SK-N-DZ (cell line): ENCODE measurements around the gene RSPRY1.
A peak's percentile ranks its signal among the peaks of the same experiment; 100 is the strongest.

Source experiments
- DNase-seq: peaks from one replicate; pipeline ENCODE4 v3.0.0-alpha.2; 2015; ENCODE audit warnings: low spot score

Gene RSPRY1

GRCh38 chr16:57152096-57153093 lies 33.7 kb upstream of the RSPRY1 start:
- DNase-seq, result no peak

- DNase-seq, result no peak
These were observed 32.3 kb upstream of the RSPRY1 start for GRCh38 chr16:57153841-57154240.

GRCh38 chr16:57155702-57156350 lies 30.3 kb upstream of the RSPRY1 start:
- DNase-seq, result no peak

GRCh38 chr16:57156351-57156703 lies 29.8 kb upstream of the RSPRY1 start:
- DNase-seq, result no peak

- no peak for DNase-seq
These were observed 28.6 kb upstream of the RSPRY1 start for GRCh38 chr16:57157533-57157932.

- no peak for DNase-seq
These were observed 26.7 kb upstream of the RSPRY1 start for GRCh38 chr16:57159447-57159846.

GRCh38 chr16:57163842-57164241 lies 22.3 kb upstream of the RSPRY1 start:
- no peak for DNase-seq

GRCh38 chr16:57165483-57165882 lies 20.6 kb upstream of the RSPRY1 start:
- DNase-seq, result no peak

- no peak for DNase-seq
These were observed 20.2 kb upstream of the RSPRY1 start for GRCh38 chr16:57165938-57166337.

GRCh38 chr16:57166451-57166850 lies 19.7 kb upstream of the RSPRY1 start:
- no peak for DNase-seq

- DNase-seq, result no peak
These were observed 19.2 kb upstream of the RSPRY1 start for GRCh38 chr16:57166951-57167350.

- DNase-seq, result no peak
These were observed 18.6 kb upstream of the RSPRY1 start for GRCh38 chr16:57167538-57167937.

- peak; percentile 64 for DNase-seq
These were observed 18.2 kb upstream of the RSPRY1 start for GRCh38 chr16:57167953-57168352.

GRCh38 chr16:57169327-57169726 lies 16.8 kb upstream of the RSPRY1 start:
- no peak for DNase-seq

- no peak for DNase-seq
These were observed 13.3 kb upstream of the RSPRY1 start for GRCh38 chr16:57172721-57173290.

- DNase-seq, result no peak
These were observed 10.2 kb upstream of the RSPRY1 start for GRCh38 chr16:57175896-57176295.

GRCh38 chr16:57178196-57178595 lies 7.9 kb upstream of the RSPRY1 start:
- no peak for DNase-seq

GRCh38 chr16:57178793-57179212 lies 7.3 kb upstream of the RSPRY1 start:
- DNase-seq, result no peak

GRCh38 chr16:57179215-57179828 lies 6.8 kb upstream of the RSPRY1 start:
- DNase-seq, result peak; percentile 86

GRCh38 chr16:57184113-57184512 lies 2.0 kb upstream of the RSPRY1 start:
- DNase-seq, result no peak

- DNase-seq, result no peak
These were observed 1.2 kb upstream of the RSPRY1 start for GRCh38 chr16:57184887-57185445.

- no peak for DNase-seq
These were observed 634 bp upstream of the RSPRY1 start for GRCh38 chr16:57185446-57185944.
